Keratinocyte (primary cell): ENCODE results near the gene MTRR. TPM values are rescaled to one million over a fixed set of nuclear protein-coding genes. Genes with fewer than 3 reads are reported as not detected.

ENCODE experiments used
- DNase-seq: peaks from one replicate; pipeline ENCODE4 v3.0.0-alpha.2; 2011; ENCODE audit warnings: low read depth, missing footprints, low spot score
- FAIRE-seq: peaks from 2 replicates; lab custom pipeline; 2011; peaks lifted over from hg19 to GRCh38; lab: Jason Lieb, UNC
- H2AFZ ChIP-seq: 2 replicates; pipeline ENCODE4 v1.6.0; 2012; ENCODE audit warnings: low read length, control low read depth, inconsistent platforms; ENCODE audit not compliant: control insufficient read depth
- H3K27ac ChIP-seq: 2 replicates; pipeline ENCODE4 v1.5.1; 2011; ENCODE audit warnings: low read length; ENCODE audit not compliant: control insufficient read depth, insufficient read depth
- H3K27me3 ChIP-seq: 3 replicates; pipeline ENCODE4 v1.6.0; 2011; ENCODE audit warnings: low read length; ENCODE audit not compliant: control insufficient read depth, insufficient read depth; ENCODE audit errors: extremely low read depth
- H3K36me3 ChIP-seq, 2 experiments: 2 replicates in 1 of 2; 3 replicates in 1 of 2; pipeline ENCODE4 v1.5.1; 2011; ENCODE audit warnings: low read length in 2 of 2, mild to moderate bottlenecking in 1 of 2; ENCODE audit not compliant: control insufficient read depth in 2 of 2, insufficient read depth in 2 of 2; ENCODE audit errors: extremely low read depth in 1 of 2
- H3K4me1 ChIP-seq: 3 replicates; pipeline ENCODE4 v1.5.1; 2011; ENCODE audit warnings: low read length; ENCODE audit not compliant: control insufficient read depth, insufficient read depth; ENCODE audit errors: extremely low read depth
- H3K4me2 ChIP-seq: 3 replicates; pipeline ENCODE4 v1.6.0; 2011; ENCODE audit warnings: low read depth, low read length; ENCODE audit not compliant: control insufficient read depth, insufficient read depth; ENCODE audit errors: extremely low read depth
- H3K4me3 ChIP-seq, 3 experiments: fragments of 200-600 bp in 1 of 3; sonication (generic) in 1 of 3; 2 replicates in 2 of 3; 3 replicates in 1 of 3; pipeline ENCODE4 v1.5.1; 2011 to 2016; ENCODE audit warnings: low read length in 3 of 3, mild to moderate bottlenecking in 3 of 3, control low read depth in 2 of 3, inconsistent platforms in 1 of 3, low read depth in 1 of 3, mixed read lengths in 1 of 3, mixed run types in 1 of 3, moderate library complexity in 1 of 3; ENCODE audit not compliant: control insufficient read depth in 2 of 3, insufficient read depth in 2 of 3; ENCODE audit errors: extremely low read depth in 1 of 3
- H3K79me2 ChIP-seq: 2 replicates; pipeline ENCODE4 v1.6.0; 2012; ENCODE audit warnings: low read length; ENCODE audit not compliant: control insufficient read depth, insufficient read depth
- H3K9ac ChIP-seq: 3 replicates; pipeline ENCODE4 v1.6.0; 2011; ENCODE audit warnings: low read length; ENCODE audit not compliant: control insufficient read depth, insufficient read depth; ENCODE audit errors: extremely low read depth
- H3K9me1 ChIP-seq: 3 replicates; pipeline ENCODE4 v1.6.0; 2011; ENCODE audit warnings: low read length; ENCODE audit not compliant: control insufficient read depth, insufficient read depth; ENCODE audit errors: extremely low read depth
- H3K9me3 ChIP-seq: 2 replicates; pipeline ENCODE4 v1.5.1; 2012; ENCODE audit warnings: low read depth, low read length; ENCODE audit not compliant: control insufficient read depth
- H4K20me1 ChIP-seq: 3 replicates; pipeline ENCODE4 v1.6.0; 2011; ENCODE audit warnings: low read length; ENCODE audit not compliant: control insufficient read depth, insufficient read depth; ENCODE audit errors: extremely low read depth
- CTCF ChIP-seq, 3 experiments: IDR thresholded peaks in 1 of 3; conservative IDR thresholded peaks in 1 of 3; optimal IDR thresholded peaks in 1 of 3; 2 replicates in 2 of 3; 3 replicates in 1 of 3; pipeline versions ENCODE3 to v1.5.1; 2011; ENCODE audit warnings: low read length in 3 of 3, mild to moderate bottlenecking in 3 of 3, moderate library complexity in 2 of 3, control low read depth in 1 of 3, inconsistent platforms in 1 of 3; ENCODE audit not compliant: insufficient read depth in 2 of 3; ENCODE audit errors: extremely low read depth in 1 of 3
- EZH2 ChIP-seq: IDR thresholded peaks from one replicate; pipeline ENCODE4 v1.6.1; 2012; ENCODE audit warnings: inconsistent platforms, mild to moderate bottlenecking, low read length, moderate library complexity
- dilution Hi-C: fragments of 300-500 bp; cut with MboI; formaldehyde crosslinking; loops from one replicate; pipeline ENCODE4 v1.7.0; 2020; ENCODE audit warnings: low sequenced_read_pairs; ENCODE audit not compliant: extremely low pct_ligation_motif_present
- polyA plus RNA-seq, 5 experiments: library from polyadenylated mRNA; depleted of rRNA in 3 of 5; stranded (reverse) in 3 of 5; stranded (forward) in 1 of 5; unstranded in 1 of 5; fragments of >200 nt; gene quantifications; 1 replicate in 1 of 5; 2 replicates in 3 of 5; 3 replicates in 1 of 5; pipeline versions ENCODE4 v1.2.1 to v1.2.3, GENCODE V29; 2011 to 2012; ENCODE audit warnings: missing spikeins in 2 of 5, low read depth in 1 of 5, low replicate concordance in 1 of 5

MTRR gene
- polyA plus RNA-seq, 1 donor (not counting 4 experiments of a cell fraction or from before 2014, with no cell fraction given) = 45.5 TPM

- Histone ChIP-seq H3K9me3 (no peaks in the 10 kb centered on the region), H3K9ac (no peak overlapping the region), H3K4me2 (no peak overlapping the region), H3K36me3 (peaks cover 26 to 28% of the 10 kb centered on the region in 2 experiments), H3K79me2 (peaks cover 59% of the 10 kb centered on the region), H3K4me3 (no peak overlapping the region), H3K27me3 (no peaks in the 10 kb centered on the region), H3K9me1 (no peaks in the 10 kb centered on the region), H3K27ac (no peak overlapping the region), H3K4me1 (peaks cover 13% of the 10 kb centered on the region), H4K20me1 (peaks cover 2% of the 10 kb centered on the region), H2AFZ (no peak overlapping the region)
- dilution Hi-C loops = no loop called here
- no peak for TF ChIP-seq CTCF (optimal IDR thresholded peaks at IDR 0.05 in 1 of 3, IDR thresholded peaks at IDR 0.05 in 1 of 3, conservative IDR thresholded peaks at IDR 0.05 in 1 of 3; ENCODE audit: extremely low read depth in 1 of 3, insufficient read depth in 2 of 3, low read length in 3 of 3)
- no peak for TF ChIP-seq EZH2
- FAIRE-seq (no peak), DNase-seq (no peak)
Observed at GRCh38 chr5:7874639-7875038, 5.7 kb downstream of the MTRR start.

GRCh38 chr5:7875151-7875550 is 6.2 kb downstream of the MTRR start:
- peaks cover 59% of the 10 kb centered on the region for H3K79me2 ChIP-seq
- peaks cover 3% of the 10 kb centered on the region for H4K20me1 ChIP-seq
- FAIRE-seq = peak; percentile 43

More at GRCh38 chr5:7875151-7875550, 6.2 kb downstream of the MTRR start:
- H3K9ac ChIP-seq = no peak overlapping the region
- H2AFZ ChIP-seq = no peak overlapping the region
- H3K27me3 ChIP-seq = no peaks in the 10 kb centered on the region
- dilution Hi-C loops = no loop called here
- H3K4me3 ChIP-seq = no peak overlapping the region
- H3K27ac ChIP-seq = no peak overlapping the region
- peaks cover 29 to 33% of the 10 kb centered on the region in 2 experiments for H3K36me3 ChIP-seq
- H3K4me2 ChIP-seq = no peak overlapping the region
- H3K4me1 ChIP-seq = peaks cover 13% of the 10 kb centered on the region
- H3K9me1 ChIP-seq = no peaks in the 10 kb centered on the region
- DNase-seq = no peak
- no peak for TF ChIP-seq CTCF (optimal IDR thresholded peaks at IDR 0.05 in 1 of 3, IDR thresholded peaks at IDR 0.05 in 1 of 3, conservative IDR thresholded peaks at IDR 0.05 in 1 of 3; ENCODE audit: extremely low read depth in 1 of 3, insufficient read depth in 2 of 3, low read length in 3 of 3)
- no peak for TF ChIP-seq EZH2
- H3K9me3 ChIP-seq = no peaks in the 10 kb centered on the region
